ENCODE data around the gene TTC4.

TTC4 gene

GRCh38 chr1:54715493-54716298, at the start of gene TTC4:
Gene TTC4, plus strand, starts transcription at chr1:54715861. Its CDS starts 48 bp downstream, at chr1:54715909.
- peak; percentile 78 for DNase-seq

GRCh38 chr1:54666333-54666732, 49.3 kb upstream of the TTC4 start:
- DNase-seq: no peak

- no peak for DNase-seq
Measured at GRCh38 chr1:54667797-54668196, 47.9 kb upstream of the TTC4 start.

GRCh38 chr1:54668567-54668966, 47.1 kb upstream of the TTC4 start:
- DNase-seq: no peak

GRCh38 chr1:54671985-54672608, 43.6 kb upstream of the TTC4 start:
- DNase-seq: peak; percentile 70

GRCh38 chr1:54678776-54679643, 36.7 kb upstream of the TTC4 start:
- DNase-seq: no peak

- no peak for DNase-seq
Measured at GRCh38 chr1:54679706-54680105, 36.0 kb upstream of the TTC4 start.

- no peak for DNase-seq
Measured at GRCh38 chr1:54680387-54680786, 35.3 kb upstream of the TTC4 start.

- peak; percentile 63 for DNase-seq
Measured at GRCh38 chr1:54681358-54681757, 34.3 kb upstream of the TTC4 start.

GRCh38 chr1:54683453-54683852, 32.2 kb upstream of the TTC4 start:
- DNase-seq: no peak

GRCh38 chr1:54685335-54685905, 30.2 kb upstream of the TTC4 start:
- no peak for DNase-seq

GRCh38 chr1:54686155-54686554, 29.5 kb upstream of the TTC4 start:
- DNase-seq: no peak

GRCh38 chr1:54694771-54695170, 20.9 kb upstream of the TTC4 start:
- no peak for DNase-seq

GRCh38 chr1:54695221-54695620, 20.4 kb upstream of the TTC4 start:
- no peak for DNase-seq

- no peak for DNase-seq
Measured at GRCh38 chr1:54695764-54696163, 19.9 kb upstream of the TTC4 start.

- DNase-seq: no peak
Measured at GRCh38 chr1:54696262-54696661, 19.4 kb upstream of the TTC4 start.

- no peak for DNase-seq
Measured at GRCh38 chr1:54697896-54698295, 17.8 kb upstream of the TTC4 start.

GRCh38 chr1:54698346-54698745, 17.3 kb upstream of the TTC4 start:
- DNase-seq: no peak

GRCh38 chr1:54699936-54700525, 15.6 kb upstream of the TTC4 start:
- DNase-seq: no peak

- DNase-seq: no peak
Measured at GRCh38 chr1:54701066-54701465, 14.6 kb upstream of the TTC4 start.

- DNase-seq: no peak
Measured at GRCh38 chr1:54701996-54702395, 13.7 kb upstream of the TTC4 start.

- no peak for DNase-seq
Measured at GRCh38 chr1:54703471-54703870, 12.2 kb upstream of the TTC4 start.

- DNase-seq: no peak
Measured at GRCh38 chr1:54705153-54705552, 10.5 kb upstream of the TTC4 start.

Data from NCI-H510A treated with DMSO at 0.1 percent for 48 hours (cell line).